Neural cell (in vitro differentiated cells): ENCODE results near the gene LCN10.

ENCODE experiments used
- CTCF ChIP-seq: fragments of 450-650 bp; IDR thresholded peaks from 2 replicates; pipeline ENCODE4 v1.5.1; 2014; ENCODE audit warnings: antibody characterized with exemption, mild to moderate bottlenecking, moderate library complexity; ENCODE audit not compliant: poor library complexity, severe bottlenecking
- EP300 ChIP-seq: fragments of 450-650 bp; conservative IDR thresholded peaks from 2 replicates; pipeline ENCODE4 v1.6.1; 2014; ENCODE audit warnings: antibody characterized with exemption, mild to moderate bottlenecking, moderate library complexity; ENCODE audit not compliant: poor library complexity, severe bottlenecking
- MXI1 ChIP-seq: fragments of 450-650 bp; conservative IDR thresholded peaks from 2 replicates; pipeline ENCODE4 v1.6.1; 2014; ENCODE audit warnings: antibody characterized with exemption, mild to moderate bottlenecking; ENCODE audit not compliant: poor library complexity, severe bottlenecking
- POLR2AphosphoS5 ChIP-seq: IDR thresholded peaks from 2 replicates; pipeline ENCODE4 v1.6.1; 2012
- REST ChIP-seq: IDR thresholded peaks from 2 replicates; pipeline ENCODE4 v1.6.1; 2012; ENCODE audit warnings: borderline replicate concordance
- SMC3 ChIP-seq: fragments of 450-650 bp; conservative IDR thresholded peaks from 2 replicates; pipeline ENCODE4 v1.6.1; 2014; ENCODE audit warnings: antibody characterized with exemption, mild to moderate bottlenecking, moderate library complexity; ENCODE audit not compliant: poor library complexity

- TF ChIP-seq CTCF: no peak
- no peak for TF ChIP-seq REST
- no peak for TF ChIP-seq MXI1
- no peak for TF ChIP-seq EP300
- no peak for TF ChIP-seq POLR2AphosphoS5
- no peak for TF ChIP-seq SMC3
Observed at GRCh38 chr9:136773386-136774044, 30.8 kb upstream of the LCN10 start.
